ENCODE results near the gene ACYP1. TPM values are rescaled to one million over a fixed set of nuclear protein-coding genes. Genes with fewer than 3 reads are reported as not detected.

The ACYP1 gene
- polyA plus RNA-seq, 10 donors = 12.2 to 27.5 (median 14.9) TPM

GRCh38 chr14:75042035-75042434 is 21.8 kb downstream of the ACYP1 start:
- DNase-seq = no peak

GRCh38 chr14:75041613-75042012 is 22.2 kb downstream of the ACYP1 start:
- DNase-seq = no peak

- DNase-seq = no peak
Measured at GRCh38 chr14:75040959-75041358, 22.9 kb downstream of the ACYP1 start.

- DNase-seq = no peak
Measured at GRCh38 chr14:75040507-75040906, 23.3 kb downstream of the ACYP1 start.

- no peak for DNase-seq
Measured at GRCh38 chr14:75032939-75033338, 30.9 kb downstream of the ACYP1 start.

GRCh38 chr14:75030147-75030546 is 33.7 kb downstream of the ACYP1 start:
- DNase-seq = no peak

- DNase-seq = no peak
Measured at GRCh38 chr14:75025876-75026275, 37.9 kb downstream of the ACYP1 start.

- no peak for DNase-seq
Measured at GRCh38 chr14:75025082-75025481, 38.7 kb downstream of the ACYP1 start.

GRCh38 chr14:75023108-75023507 is 40.7 kb downstream of the ACYP1 start:
- DNase-seq = no peak

DNA sequence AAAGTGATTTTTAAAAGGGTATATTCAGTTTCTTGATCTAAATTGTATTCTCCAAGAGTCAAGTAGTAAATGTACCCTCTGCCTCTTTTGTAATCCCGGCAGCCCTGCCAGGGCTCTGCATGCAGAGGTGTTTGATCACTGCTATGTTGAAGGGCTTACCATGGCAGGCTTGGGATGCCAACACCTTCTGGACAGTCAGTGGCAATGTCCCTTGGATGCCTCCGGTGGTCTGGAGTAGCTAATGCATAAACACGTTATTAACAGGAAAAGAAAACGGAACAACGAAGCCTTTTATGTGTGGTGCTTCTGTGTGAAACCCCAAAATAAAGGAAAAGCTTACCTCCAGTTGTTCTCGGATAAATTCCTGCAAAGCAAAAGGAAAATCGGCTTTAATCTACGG is 41.2 kb downstream of the ACYP1 start:
- no peak for DNase-seq

- DNase-seq = no peak
Measured at GRCh38 chr14:75018694-75019093, 45.1 kb downstream of the ACYP1 start.

DNA sequence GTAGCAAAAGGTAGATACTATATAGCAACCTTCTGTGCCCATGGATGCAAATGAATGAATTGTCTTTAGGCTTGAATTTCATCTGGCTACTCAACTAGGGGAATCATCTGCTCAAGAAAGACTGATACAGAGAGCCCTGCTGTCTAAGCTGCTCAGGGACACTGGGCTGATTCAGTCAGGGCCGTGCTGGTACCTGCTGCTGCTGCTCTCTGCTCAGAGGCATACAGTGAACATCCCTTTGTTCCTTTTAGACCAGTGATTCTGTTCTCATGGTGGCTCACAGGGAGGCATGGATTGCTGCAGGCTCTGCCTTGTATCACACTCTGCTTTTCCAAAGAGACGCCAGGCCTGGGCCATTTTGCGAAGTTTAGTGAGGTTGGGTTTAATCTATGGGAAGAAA is 47.0 kb downstream of the ACYP1 start:
- DNase-seq = no peak

GRCh38 chr14:75015496-75015895 is 48.3 kb downstream of the ACYP1 start:
- DNase-seq = no peak

DNA sequence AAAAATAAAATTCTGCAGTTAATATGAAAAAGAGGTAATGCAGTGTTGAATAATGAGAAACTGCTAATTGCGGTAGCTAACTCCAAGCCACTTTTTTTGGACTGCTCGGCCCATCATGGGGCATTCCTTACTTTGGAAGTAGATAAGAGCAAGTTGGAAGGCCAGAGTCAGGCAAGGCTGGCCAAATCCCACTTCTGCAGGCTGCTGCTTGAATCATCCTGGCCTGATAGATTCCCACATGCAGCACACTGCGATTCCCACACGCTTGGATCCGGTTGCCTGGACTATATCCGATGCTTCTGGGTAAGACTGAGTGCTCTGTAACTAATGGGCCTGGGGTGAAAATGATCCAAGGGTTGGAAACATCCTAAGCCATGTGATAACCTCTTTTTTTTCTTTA is 50.5 kb downstream of the ACYP1 start:
- no peak for DNase-seq

DNA sequence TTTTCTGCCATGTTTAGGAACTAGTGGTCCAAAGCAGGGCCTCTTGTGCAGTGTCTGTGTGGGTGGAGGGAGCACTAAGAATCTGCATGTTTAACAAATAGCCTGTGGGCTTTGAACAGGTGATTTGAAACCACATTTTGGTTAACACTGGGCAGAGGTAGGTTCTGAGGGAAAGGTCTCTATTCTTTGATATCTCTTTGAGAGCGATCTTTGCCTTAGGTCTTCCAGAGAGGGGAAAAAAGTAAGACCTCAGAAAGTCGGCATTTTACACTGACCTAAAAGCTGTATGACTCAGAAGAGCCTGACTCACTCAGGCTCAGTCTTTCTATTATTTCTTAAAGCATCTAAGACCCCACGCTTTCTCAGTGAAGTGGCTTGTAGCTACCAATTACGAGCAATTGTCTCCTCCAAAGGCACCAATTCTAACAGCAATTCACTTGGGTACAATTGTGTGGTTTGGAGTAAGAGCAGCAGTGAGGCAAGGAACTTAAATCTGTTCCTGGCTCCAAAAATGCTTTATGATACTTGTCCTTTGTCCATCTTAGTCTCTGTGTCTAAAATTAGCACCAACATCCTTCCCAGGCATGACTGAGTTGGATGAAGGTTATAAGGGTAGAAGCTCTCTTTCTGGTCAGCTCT is 52.3 kb downstream of the ACYP1 start:
- DNase-seq = peak; percentile 22 to 45 (median 34)

DNA sequence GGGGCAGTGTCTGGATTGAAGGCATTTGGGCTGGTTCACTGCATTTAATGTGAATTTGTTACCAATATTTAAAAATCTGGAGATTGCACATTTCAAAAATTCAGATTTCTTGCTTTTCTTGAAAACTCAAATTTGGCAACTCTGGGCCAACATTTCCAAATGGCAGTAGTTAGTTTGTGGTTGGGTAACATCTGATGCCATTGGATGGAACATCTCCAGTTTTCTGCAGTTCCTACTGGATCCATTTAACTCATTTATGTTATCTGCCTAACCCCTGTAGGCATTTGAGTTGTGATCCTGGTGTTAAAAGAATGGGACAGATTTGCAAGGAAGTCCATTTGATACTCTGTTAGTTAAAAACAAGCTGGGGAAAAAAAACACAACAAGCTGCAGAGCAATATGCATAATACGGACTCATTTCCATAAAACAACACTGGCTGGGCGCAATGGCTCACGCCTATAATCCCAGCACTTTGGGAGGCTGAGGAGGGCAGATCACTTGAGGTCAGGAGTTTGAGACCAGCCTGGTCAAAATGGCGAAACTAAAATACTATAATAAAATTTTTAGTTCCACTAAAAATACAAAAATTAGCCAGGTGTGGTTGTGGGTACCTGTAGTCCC is 53.2 kb downstream of the ACYP1 start:
- DNase-seq = no peak

- no peak for DNase-seq
Measured at GRCh38 chr14:75009176-75009575, 54.6 kb downstream of the ACYP1 start.

- no peak for DNase-seq
Measured at GRCh38 chr14:75005357-75005756, 58.5 kb downstream of the ACYP1 start.

GRCh38 chr14:75003250-75004027 is 60.4 kb downstream of the ACYP1 start:
- DNase-seq = no peak
